Kidney tubule cell (primary cell): ENCODE results near the gene PCSK4.

Experiments
- DNase-seq: peaks from one replicate; pipeline ENCODE4 v3.0.0-alpha.2; 2018; ENCODE audit warnings: low spot score

The PCSK4 gene

GRCh38 chr19:1438035-1438932 lies 51.9 kb downstream of the PCSK4 start, which contains the start of gene RPS15:
Gene RPS15 (plus strand): TSS chr19:1438396. CDS start chr19:1438426, 30 bp downstream.
- peak; percentile 95 for DNase-seq

DNA sequence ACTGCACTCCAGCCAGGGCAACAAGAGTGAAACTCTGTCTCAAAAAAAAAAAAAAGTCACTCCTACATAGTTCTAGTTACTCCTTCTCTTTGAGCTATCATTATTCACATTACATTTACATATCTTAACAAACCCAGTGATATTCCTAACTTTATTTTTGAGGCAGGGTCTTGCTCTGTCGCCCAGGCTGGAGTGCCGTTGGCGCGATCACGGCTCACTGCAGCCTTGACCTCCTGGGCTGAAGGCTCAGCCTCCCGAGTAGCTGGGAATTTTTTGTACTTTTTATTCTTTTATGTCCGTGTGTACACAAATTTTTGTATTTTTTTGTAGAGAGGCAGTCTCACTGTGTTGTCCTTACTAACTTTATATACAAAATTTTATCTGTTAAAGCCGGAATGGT lies 52.5 kb downstream of the PCSK4 start:
- no peak for DNase-seq

- DNase-seq, result no peak
Observed at GRCh38 chr19:1435378-1435989, 54.7 kb downstream of the PCSK4 start.

GRCh38 chr19:1434577-1435060 lies 55.5 kb downstream of the PCSK4 start:
- no peak for DNase-seq

DNA sequence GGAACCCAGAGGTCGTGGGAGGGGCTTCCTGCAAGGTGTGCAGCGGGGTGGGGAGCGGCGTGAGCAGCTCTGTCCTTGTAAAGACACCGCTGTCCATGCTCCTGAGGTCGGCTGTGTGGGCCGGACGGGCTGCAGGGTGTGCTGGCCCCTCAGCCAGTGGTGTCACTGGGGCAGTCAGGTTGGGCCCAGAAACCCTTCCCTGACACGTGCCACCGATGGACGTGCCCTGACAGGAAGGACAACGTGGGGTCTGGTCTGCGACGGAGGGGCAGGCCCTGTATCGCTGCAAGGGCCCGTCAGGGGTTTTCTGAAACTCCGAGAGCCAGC lies 56.1 kb downstream of the PCSK4 start:
- DNase-seq, result no peak

GRCh38 chr19:1433119-1434039 lies 56.8 kb downstream of the PCSK4 start:
- no peak for DNase-seq

- no peak for DNase-seq
Observed at GRCh38 chr19:1432507-1432887, 57.7 kb downstream of the PCSK4 start.

DNA sequence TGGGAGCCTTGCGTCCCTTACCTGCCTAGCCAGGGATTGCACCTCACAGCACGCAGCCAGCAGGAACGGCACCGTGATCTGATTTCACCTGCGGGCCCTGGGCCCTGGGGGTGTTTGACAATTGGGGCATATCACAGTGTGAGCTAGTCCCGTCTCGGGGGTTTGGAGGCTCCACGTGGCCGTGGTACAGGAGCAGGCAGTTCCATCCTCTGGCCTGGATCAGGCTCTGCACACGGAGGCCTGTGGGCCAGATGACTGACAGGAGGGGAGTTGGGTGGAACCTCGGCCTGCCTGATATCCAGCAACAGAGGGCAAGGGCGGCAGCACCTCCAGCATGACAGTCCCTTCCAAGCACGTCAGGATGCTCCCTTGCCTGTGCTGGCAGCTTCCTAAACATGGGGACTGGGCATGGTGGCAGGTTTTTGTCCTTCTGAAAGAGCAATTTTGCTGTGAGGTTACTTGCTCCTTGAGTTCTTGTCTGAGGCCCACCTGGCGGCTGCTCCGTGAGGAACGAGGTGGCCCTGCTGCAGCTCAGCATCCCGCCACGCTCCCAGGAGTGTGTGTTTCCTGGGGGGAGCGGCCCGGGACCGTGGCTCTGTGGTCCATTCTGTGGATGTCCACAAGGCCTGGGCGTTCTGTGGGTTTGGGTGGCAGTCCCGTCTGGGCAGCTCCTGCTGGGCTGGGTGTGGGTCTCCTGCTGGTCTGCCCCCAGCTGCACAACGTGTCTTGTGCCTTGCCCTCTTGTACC lies 58.2 kb downstream of the PCSK4 start:
- no peak for DNase-seq
